Measurements from ENCODE around the gene PPP1R2. TPM values are rescaled to one million over a fixed set of nuclear protein-coding genes. Genes with fewer than 3 reads are reported as not detected.
"Not testable (repeated sequence)": the region's sequence is repeated elsewhere in the genome, so short reads cannot be mapped to it uniquely, and the experiment has no call there.

PPP1R2 gene
- polyA plus RNA-seq (ENCODE audit: insufficient read length in 3 of 3), result 10 to 100 TPM; 60.6 to 65.4 (median 64.9) TPM
- long read RNA-seq, donor 1, transcript PPP1R2-206 (6 exons, 3,450 nt), result major isoform, 15 of 18 reads
- long read RNA-seq, donor 1, partial matches to known transcripts, result 0 of 18 reads
- long read RNA-seq, donor 1, other reads (novel, unspliced or antisense), result 0 of 18 reads
- long read RNA-seq, donor 2, transcript PPP1R2-206 (6 exons, 3,450 nt), result major isoform, 16 of 18 reads
- long read RNA-seq, donor 2, partial matches to known transcripts, result 0 of 18 reads
- long read RNA-seq, donor 2, other reads (novel, unspliced or antisense), result 0 of 18 reads
- long read RNA-seq, donor 3, transcript PPP1R2-206 (6 exons, 3,450 nt), result major isoform, 35 of 37 reads
- long read RNA-seq, donor 3, partial matches to known transcripts, result 0 of 37 reads
- long read RNA-seq, donor 3, other reads (novel, unspliced or antisense), result 0 of 37 reads
- long read RNA-seq, donor 4, transcript PPP1R2-206 (6 exons, 3,450 nt), result major isoform, 17 of 21 reads
- long read RNA-seq, donor 4, partial matches to known transcripts, result 0 of 21 reads
- long read RNA-seq, donor 4, other reads (novel, unspliced or antisense), result 0 of 21 reads
- long read RNA-seq, donor 5, result 0 reads
- long read RNA-seq, donor 6, transcript PPP1R2-206 (6 exons, 3,450 nt), result major isoform, 11 of 15 reads
- long read RNA-seq, donor 6, partial matches to known transcripts, result 0 of 15 reads
- long read RNA-seq, donor 6, other reads (novel, unspliced or antisense), result 0 of 15 reads
- long read RNA-seq, donor 7, transcript PPP1R2-206 (6 exons, 3,450 nt), result major isoform, 16 of 16 reads
- long read RNA-seq, donor 7, partial matches to known transcripts, result 0 of 16 reads
- long read RNA-seq, donor 7, other reads (novel, unspliced or antisense), result 0 of 16 reads
- long read RNA-seq, donor 8, result 0 reads
- long read RNA-seq, donor 9, transcript PPP1R2-206 (6 exons, 3,450 nt), result major isoform, 20 of 24 reads
- long read RNA-seq, donor 9, partial matches to known transcripts, result 0 of 24 reads
- long read RNA-seq, donor 9, other reads (novel, unspliced or antisense), result 0 of 24 reads
- long read RNA-seq, donor 10, transcript PPP1R2-206 (6 exons, 3,450 nt), result major isoform, 16 of 21 reads
- long read RNA-seq, donor 10, partial matches to known transcripts, result 0 of 21 reads
- long read RNA-seq, donor 10, other reads (novel, unspliced or antisense), result 0 of 21 reads
- long read RNA-seq, donor 11, transcript PPP1R2-206 (6 exons, 3,450 nt), result major isoform, 10 of 14 reads
- long read RNA-seq, donor 11, partial matches to known transcripts, result 0 of 14 reads
- long read RNA-seq, donor 11, other reads (novel, unspliced or antisense), result 0 of 14 reads
- long read RNA-seq, donor 12, transcript PPP1R2-206 (6 exons, 3,450 nt), result major isoform, 5 of 8 reads
- long read RNA-seq, donor 12, partial matches to known transcripts, result 0 of 8 reads
- long read RNA-seq, donor 12, other reads (novel, unspliced or antisense), result 0 of 8 reads
- long read RNA-seq, donor 13, result 0 reads
- long read RNA-seq, donor 14, transcript PPP1R2-206 (6 exons, 3,450 nt), result major isoform, 18 of 21 reads
- long read RNA-seq, donor 14, partial matches to known transcripts, result 0 of 21 reads
- long read RNA-seq, donor 14, other reads (novel, unspliced or antisense), result 0 of 21 reads
- long read RNA-seq, donor 15, partial matches to known transcripts, result 0 of 5 reads
- long read RNA-seq, donor 15, other reads (novel, unspliced or antisense), result 0 of 5 reads
- long read RNA-seq, donor 16, transcript PPP1R2-206 (6 exons, 3,450 nt), result major isoform, 50 of 53 reads
- long read RNA-seq, donor 16, partial matches to known transcripts, result 0 of 53 reads
- long read RNA-seq, donor 16, other reads (novel, unspliced or antisense), result 0 of 53 reads

DNA sequence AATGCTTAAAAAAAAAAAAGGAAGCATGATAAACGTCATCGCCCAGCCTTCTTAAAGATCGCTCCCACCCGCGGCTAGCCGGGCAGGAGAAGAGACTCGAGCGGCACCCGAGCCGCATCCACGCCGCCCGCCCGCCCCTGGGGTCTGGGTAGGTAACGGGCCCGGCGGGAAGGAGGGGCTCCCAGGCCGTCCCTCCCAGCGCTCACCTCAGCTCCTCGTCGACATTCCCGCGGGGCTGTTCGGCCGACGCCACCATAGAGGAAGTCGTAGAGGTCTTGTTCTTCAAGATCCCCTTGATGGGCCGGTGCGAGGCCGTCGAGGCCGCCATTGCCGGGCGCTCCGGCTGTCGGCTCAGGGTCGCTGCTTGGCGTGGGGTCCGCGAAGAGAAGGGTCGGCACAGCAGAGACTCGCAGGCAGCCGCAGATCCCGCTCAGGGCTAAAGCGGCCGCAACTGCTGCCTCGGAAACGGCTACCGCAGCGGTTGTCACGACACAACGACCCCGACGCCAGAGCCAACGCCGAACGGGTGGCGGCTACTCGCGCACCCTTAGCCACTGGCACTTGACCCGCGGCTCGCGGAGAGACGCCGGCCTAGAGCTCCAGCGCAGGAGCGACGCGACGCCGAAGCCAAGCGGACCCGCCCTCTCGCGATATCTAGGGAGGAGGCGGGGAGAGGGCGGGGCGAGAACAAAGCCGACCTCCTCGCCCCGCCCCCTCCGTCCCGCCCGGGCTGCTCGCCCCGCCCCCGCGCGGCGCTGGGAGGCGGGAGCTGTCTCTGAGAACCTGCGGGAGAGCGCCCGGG lies at the start of gene PPP1R2:
Gene PPP1R2 (minus strand): TSS at position 628 of the 802 bp plus-strand sequence. CDS start 300 bp downstream, at position 328.
- DNase-seq (ENCODE audit: extremely low read depth in 1 of 11, low read depth in 9 of 11, low spot score in 4 of 11), result peak; percentile 79 to 93 (median 89)

DNA sequence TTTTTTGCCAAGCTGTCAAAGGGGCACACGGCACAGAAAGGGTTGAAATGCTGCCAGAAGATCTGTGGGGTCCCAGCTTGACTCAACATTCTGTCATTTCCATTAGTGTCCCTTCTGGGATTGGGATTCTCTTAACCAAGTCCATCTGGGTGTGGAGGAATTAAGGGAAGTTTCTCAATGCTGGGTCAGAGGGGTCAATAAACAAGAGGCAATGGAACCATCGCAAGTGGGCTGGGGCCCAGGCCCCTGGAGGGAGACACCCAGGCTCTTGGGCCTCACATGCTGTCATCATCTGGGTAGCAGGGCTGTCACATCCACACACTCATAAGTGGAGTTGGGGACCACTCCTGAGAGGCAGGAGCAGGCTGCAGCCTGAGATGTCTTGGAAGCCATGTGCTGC lies 48.7 kb upstream of the PPP1R2 start:
- no peak for DNase-seq (ENCODE audit: extremely low read depth in 1 of 11, low read depth in 9 of 11, low spot score in 4 of 11)

DNA sequence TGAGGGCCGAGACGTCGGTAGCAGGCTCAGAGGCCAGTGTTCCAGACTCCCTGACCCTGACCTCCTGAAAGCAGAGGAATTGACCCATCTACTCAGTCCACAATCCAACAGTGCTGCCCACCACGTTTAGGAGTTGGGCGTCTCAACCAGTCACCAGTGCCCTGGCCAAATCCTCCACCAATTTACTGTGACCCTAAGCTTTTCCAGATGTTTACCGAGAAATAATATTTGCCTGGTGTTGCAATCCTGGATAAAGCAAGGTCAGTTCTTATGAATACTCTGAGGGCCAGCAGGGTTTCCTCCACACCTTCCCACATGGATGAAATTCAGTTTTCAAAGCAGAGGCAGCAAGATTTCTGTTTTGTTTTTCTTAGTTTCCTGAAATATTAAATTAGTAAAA lies 48.1 kb upstream of the PPP1R2 start:
- no peak for DNase-seq (ENCODE audit: extremely low read depth in 1 of 11, low read depth in 9 of 11, low spot score in 4 of 11)

DNA sequence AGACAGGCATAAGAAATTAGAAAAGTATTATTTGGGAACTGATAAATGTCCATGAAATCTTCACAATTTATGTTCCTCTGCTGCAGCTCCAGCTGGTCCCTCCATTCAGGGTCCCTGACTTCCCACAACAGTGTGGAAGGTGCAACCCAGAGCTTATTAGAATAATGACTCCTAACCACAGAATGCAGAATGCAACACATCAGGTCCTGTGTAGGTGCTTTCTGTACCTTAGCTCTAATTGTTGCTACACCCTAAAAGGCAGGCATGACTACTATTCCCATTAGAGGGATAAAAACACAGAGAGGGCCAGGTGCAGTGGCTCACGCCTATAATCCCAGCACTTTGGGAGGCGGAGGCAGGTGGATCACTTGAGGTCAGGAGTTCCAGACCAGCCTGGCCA lies 47.3 kb upstream of the PPP1R2 start:
- not testable (repeated sequence) for DNase-seq (ENCODE audit: extremely low read depth in 1 of 11, low read depth in 9 of 11, low spot score in 4 of 11)

DNA sequence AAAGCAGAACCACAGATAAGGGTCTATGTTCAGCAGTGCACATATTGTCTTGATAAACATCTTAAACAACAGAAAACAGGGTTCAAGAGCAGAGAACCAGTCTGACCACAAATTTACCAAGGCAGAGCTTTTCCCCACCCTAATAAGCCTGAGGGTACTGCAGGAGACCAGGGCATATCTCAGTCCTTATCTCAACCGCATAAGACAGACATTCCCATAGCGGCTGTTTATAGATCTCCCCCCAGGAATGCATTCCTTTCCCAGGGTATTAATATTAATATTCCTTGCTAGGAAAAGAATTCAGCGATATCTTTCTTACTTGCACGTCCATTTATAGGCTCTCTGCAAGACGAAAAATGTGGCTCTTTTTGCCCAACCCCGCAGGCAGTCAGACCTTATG lies 46.7 kb upstream of the PPP1R2 start:
- DNase-seq (ENCODE audit: extremely low read depth in 1 of 11, low read depth in 9 of 11, low spot score in 4 of 11), result not testable (repeated sequence)

DNA sequence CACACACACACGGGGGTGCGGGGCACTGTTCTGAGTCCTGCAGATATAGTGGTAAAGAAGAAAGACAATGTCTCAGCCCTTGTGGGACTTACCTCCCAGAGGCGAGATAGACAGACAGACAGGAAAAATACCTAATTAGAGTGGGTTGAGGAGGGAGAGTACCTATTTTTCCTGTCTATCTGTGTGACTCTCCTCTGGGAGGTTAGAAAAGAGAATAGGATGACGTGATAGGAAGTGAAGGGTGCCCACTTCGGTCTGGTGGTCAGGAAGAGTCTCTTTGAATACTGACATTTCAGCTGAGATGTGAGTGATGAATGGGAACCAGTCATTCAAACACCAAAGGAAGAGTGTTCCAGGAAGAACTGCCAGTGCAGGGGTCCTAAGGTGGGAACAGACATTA lies 44.7 kb upstream of the PPP1R2 start:
- DNase-seq (ENCODE audit: extremely low read depth in 1 of 11, low read depth in 9 of 11, low spot score in 4 of 11), result no peak

DNA sequence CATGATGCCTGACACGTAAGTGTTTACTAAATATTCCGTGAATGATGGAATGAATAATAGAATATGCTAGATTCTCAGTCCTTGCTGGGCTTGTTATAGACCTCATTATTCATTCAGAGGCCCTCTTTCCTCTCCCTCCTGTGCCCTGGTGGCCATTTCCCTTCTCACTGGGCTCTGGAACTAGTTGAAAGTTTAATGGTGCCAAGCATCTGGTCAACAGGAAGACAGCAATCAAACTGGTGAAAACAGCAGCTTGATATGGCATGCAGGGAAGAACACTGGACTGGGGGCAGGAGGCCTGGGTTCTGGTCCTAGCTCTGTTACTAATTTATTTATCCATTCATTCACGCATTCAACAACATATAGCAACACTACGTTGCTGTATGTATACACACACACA lies 44.3 kb upstream of the PPP1R2 start:
- no peak for DNase-seq (ENCODE audit: extremely low read depth in 1 of 11, low read depth in 9 of 11, low spot score in 4 of 11)

DNA sequence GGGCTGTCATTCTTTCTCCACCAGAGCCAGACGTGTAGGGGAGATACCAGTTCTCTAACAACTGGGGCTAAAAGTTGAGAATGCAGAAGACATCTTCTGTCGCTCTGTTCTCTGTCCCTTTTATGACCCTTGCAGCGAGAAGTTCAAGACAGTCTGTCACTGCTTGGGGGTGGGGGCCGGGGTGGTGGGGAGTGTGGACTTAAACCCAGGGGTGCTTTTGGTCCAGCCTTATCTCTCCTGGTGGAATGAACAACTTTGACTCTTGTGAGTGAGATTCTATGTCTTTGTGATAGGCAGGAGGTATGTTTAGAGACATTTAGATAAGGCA lies 41.4 kb upstream of the PPP1R2 start:
- DNase-seq (ENCODE audit: extremely low read depth in 1 of 11, low read depth in 9 of 11, low spot score in 4 of 11), result no peak

DNA sequence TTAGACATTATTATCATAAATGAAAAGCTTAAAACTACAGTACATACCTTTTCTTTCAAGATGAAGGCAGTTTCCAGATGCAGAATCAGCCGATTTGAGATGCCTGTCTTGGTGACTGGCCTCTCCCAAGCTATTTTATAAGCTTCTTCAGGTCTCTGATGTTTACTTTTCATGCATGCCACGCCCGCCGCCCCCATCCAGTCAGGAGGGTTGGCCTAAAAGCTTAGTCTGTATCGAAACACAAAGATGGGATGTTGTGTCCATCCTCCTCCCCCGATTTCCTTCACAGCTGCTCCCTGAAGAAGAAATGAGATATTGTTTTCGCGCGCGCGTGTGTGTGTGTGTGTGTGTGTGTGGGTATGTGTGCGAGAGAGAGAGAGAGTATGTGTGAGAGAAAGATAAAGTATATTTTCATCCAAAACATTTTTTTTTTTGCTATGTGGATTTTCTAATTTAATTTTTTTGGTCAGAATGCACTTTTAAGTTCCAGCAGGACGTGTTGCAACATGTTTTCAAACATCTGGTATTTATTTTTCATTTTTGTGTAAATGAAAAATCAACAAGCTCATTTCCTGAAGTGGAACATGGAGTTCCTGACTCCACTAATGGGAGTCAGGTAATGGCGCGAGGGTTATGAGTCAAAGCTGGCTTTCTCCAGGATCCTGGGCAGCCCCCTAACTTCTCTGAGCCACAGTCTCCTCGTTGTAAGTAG lies 40.9 kb upstream of the PPP1R2 start, which contains the start of gene APOD:
Gene APOD (minus strand): TSS at position 110 of the 712 bp plus-strand sequence. CDS start 4,479 bp downstream, outside the sequence.
- DNase-seq (ENCODE audit: extremely low read depth in 1 of 11, low read depth in 9 of 11, low spot score in 4 of 11), result peak in 3 of 11 donors; percentile 13 to 22 (median 19)

DNA sequence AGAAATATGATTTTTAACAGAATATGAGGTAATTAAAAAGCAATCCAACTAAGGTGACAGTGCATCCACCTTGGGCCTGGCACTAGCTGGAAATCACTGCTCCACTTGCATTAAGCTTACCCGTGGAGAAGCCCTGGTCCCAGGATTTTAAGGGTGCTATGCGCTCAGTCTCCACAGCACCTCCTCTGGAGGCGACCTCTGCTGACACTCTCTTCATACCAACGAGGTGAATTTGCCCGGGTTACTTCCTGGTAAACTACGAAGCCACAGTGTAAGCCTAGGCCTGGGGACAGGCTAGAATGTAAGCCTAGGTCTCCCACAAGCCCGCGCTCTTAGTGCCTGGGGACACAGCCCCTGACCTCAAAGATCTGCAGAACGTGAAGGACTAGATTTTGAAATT lies 39.8 kb upstream of the PPP1R2 start:
- DNase-seq (ENCODE audit: extremely low read depth in 1 of 11, low read depth in 9 of 11, low spot score in 4 of 11), result no peak

DNA sequence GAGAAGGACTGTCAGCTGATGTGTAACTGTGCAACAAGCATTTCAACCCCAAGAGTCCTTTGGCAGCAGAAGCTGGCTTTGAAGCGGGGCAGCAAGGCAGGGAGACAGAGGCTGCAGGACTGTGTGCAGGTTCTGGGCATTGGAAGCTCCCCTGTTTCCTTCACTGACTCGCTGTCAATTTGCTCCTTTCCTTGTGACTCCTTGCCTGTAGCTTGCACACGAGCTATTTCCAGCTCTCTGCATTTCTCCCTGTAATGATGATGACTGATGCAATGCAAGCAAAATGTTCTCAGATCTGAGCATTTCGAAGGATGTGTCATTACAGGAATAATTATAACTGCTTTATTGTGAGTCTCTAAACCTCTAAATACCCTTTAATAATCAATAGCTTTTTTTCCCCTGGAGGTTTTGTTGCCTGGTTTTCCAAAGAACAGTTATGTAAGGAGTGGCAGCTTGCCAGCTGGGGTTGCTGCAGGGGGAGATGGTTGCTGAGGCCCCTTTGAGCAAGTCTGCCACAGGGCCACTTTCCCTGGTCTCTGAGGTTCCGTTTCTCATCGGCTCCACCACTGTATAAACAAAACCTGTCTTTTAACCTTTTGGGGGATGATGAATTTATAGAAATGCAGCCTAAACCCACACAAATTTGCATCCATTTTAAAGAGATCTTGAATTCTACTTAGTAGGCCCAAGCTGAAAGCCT lies 37.8 kb upstream of the PPP1R2 start:
- no peak for DNase-seq (ENCODE audit: extremely low read depth in 1 of 11, low read depth in 9 of 11, low spot score in 4 of 11)

DNA sequence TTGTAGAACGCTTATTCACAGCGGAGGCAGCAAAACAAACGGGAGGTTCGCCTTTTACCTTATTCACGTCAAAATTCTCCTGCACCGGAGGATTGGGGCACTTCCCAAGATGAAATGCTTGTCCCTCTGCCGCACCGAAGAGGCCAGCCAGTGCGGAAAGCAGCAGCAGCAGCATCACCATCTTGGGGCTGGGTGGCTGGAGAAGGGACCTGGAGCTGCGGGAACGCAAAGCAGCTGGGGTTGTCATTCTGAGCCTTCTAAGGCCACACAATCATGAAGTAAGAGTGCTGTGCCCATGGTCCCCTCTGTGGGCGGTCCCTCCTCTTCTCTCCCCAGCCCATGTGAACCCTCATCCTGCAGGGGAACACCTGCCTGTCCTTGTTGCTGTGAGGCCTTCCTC lies 36.2 kb upstream of the PPP1R2 start:
- no peak for DNase-seq (ENCODE audit: extremely low read depth in 1 of 11, low read depth in 9 of 11, low spot score in 4 of 11)

DNA sequence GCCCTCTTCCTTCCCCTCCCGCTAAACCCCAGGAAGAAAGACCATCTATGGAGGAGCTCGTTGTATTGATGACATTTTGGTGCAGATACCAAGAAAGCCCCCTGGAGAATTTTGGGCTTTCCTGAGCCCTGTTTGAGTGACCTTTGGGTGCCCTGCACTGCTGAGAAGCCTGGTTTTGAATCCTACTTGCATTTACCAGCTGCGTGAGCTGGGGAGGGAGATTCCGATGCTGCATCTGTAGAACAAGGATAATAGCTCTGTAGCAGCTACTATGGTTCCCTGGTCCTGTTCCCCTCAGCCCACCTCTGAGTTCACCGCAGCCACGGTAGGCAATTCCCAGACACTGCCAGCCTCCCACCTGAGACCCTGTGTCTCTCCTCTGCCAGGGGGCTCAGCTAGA lies 35.4 kb upstream of the PPP1R2 start:
- DNase-seq (ENCODE audit: extremely low read depth in 1 of 11, low read depth in 9 of 11, low spot score in 4 of 11), result no peak

DNA sequence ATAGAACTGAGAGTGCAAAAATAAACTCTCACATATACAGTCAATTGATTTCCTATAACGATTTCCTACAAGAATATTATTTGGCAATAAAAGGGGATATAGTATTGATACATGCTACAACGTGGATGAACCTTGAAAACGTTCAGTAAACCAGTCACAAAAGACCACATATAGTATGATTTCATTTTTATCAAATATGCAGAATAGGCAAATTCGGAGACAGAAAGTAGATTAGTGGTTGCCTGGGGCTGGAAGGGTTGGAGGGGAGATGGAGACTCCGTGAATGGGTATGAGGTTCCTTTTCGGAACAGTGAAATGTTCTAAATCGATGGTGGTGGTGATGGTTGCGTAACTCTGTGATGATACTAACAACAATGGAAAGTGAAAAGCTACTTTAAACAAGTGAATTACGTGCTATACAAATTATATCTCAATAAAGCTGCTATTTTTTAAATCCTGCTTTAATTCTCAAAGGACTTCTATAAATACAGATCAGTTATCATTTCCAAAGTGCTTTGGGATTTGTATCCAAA lies 34.6 kb upstream of the PPP1R2 start:
- DNase-seq (ENCODE audit: extremely low read depth in 1 of 11, low read depth in 9 of 11, low spot score in 4 of 11), result no peak

DNA sequence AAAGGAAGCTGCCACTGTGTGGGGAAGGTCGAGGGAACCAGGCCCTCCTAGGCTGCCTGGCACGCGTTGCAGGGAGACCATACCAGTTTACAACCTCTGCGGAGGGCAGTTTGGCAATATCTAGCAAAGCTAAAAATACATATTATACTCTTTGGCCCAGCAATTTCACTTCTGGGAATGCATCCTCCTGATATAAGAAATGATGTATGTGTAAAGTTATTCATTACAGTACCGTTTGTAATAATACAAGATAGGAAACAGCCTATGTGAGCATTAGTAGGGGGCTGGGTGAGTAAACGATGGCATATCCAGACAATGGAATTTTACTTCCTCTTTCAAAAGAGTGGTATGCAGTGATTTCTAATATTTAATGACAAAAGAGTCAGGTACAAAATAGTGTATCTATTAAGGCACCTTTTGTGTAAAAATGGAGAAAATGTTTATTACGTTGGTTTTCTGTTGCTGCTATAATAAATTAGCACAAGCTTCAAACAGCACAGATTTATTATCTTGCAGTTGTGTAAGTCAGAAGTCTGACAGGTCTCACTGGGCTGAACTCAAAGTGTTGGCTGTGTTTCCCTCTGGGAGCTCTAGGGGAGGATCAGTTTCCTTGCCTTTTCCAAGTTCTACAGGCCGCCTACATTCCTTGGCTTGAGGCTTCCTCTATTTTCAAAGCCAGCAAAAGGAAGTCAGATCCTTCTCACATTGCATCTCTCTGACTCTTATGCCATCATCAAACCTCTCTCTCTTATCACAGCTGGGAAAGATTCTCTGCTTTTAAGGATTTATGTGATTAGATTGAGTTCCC lies 31.6 kb upstream of the PPP1R2 start:
- no peak for DNase-seq (ENCODE audit: extremely low read depth in 1 of 11, low read depth in 9 of 11, low spot score in 4 of 11)
